Measurements from ENCODE around the gene ELMOD1.

DNA sequence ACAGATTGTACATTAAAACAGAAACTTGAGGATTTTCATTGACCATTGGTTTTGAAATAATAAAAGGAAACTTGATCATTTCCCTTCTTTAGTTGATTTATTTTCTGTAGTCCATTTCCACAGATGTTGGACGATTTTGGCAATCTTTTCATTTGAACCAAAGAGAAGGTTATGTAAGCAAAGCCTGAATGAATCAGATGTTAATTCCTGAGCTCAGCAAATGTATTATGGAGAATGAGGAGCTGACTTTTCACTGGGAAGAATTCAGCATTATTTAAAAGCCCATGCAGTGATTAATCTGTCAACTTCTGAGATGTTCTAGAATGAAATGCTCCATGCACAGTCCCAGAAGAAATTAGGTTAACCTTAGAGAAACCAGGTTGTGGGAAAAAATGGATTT, 29.0 kb downstream of the ELMOD1 start:
- TF ChIP-seq ZNF2 (tag by site-specific recombination; IDR thresholded peaks at IDR 0.05), result no peak
- TF ChIP-seq GLIS2 (tag by site-specific recombination; IDR thresholded peaks at IDR 0.05), result no peak
- TF ChIP-seq ZNF211 (tag by site-specific recombination; IDR thresholded peaks at IDR 0.05; ENCODE audit: low read depth), result no peak
- TF ChIP-seq ZNF121 (tag by site-specific recombination; IDR thresholded peaks at IDR 0.05), result no peak
- TF ChIP-seq ZSCAN30 (tag by site-specific recombination; IDR thresholded peaks at IDR 0.05), result no peak
- TF ChIP-seq, protein P1, sequence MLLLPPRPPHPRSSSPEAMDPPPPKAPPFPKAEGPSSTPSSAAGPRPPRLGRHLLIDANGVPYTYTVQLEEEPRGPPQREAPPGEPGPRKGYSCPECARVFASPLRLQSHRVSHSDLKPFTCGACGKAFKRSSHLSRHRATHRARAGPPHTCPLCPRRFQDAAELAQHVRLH (tag by site-specific recombination; IDR thresholded peaks at IDR 0.05), result no peak
- no peak for TF ChIP-seq ZNF561 (tag by site-specific recombination; IDR thresholded peaks at IDR 0.05; ENCODE audit: borderline replicate concordance)
